IMR-90 (cell line): Measurements from ENCODE around the gene MYO1H. TPM values are rescaled to one million over a fixed set of nuclear protein-coding genes. Genes with fewer than 3 reads are reported as not detected.

Source experiments
- ATAC-seq: fragments of 200-7000 bp; cut with Tn5 transposase; 2 replicates; pipeline ENCODE4 v1.9.1; 2020; ENCODE audit warnings: low read depth, mild to moderate bottlenecking, moderate library complexity
- BruUV-seq: library from RNA; stranded (reverse); fragments of 400-500 nt; replicated peaks from 2 replicates; lab custom pipeline; 2021; lab: Mats Ljungman, UMichigan
- CTCF ChIA-PET: fragments of 300-600 bp; formaldehyde crosslinking; extraction: SDS; loops from one replicate; lab custom pipeline; 2021; ENCODE audit warnings: antibody characterized with exemption; lab: Yijun Ruan, JAX
- POLR2A ChIA-PET: fragments of 300-600 bp; sonication (Branson Sonifier 250); formaldehyde crosslinking; loops from one replicate; lab custom pipeline; 2022; ENCODE audit warnings: antibody characterized with exemption; ENCODE audit not compliant: unreplicated experiment; lab: Charles Lee
- DNase-seq: peaks from one replicate; pipeline ENCODE4 v3.0.0; 2013
- H2AFZ ChIP-seq: replicated peaks from 2 replicates; pipeline ENCODE3; 2013; ENCODE audit warnings: low read length, mild to moderate bottlenecking; ENCODE audit not compliant: poor library complexity
- H2AK5ac ChIP-seq: 2 replicates; pipeline ENCODE4 v1.6.1; 2013; ENCODE audit warnings: low read depth, low read length, inconsistent platforms
- H2AK9ac ChIP-seq: replicated peaks from 2 replicates; pipeline ENCODE3; 2013; ENCODE audit warnings: mild to moderate bottlenecking, low read depth, low read length, moderate library complexity; ENCODE audit not compliant: poor library complexity
- H2BK120ac ChIP-seq: 2 replicates; pipeline ENCODE4 v1.6.1; 2013; ENCODE audit warnings: low read depth, low read length, inconsistent platforms
- H2BK15ac ChIP-seq: 3 replicates; pipeline ENCODE4 v1.6.1; 2013; ENCODE audit warnings: low read depth, low read length, inconsistent platforms
- H2BK20ac ChIP-seq: 2 replicates; pipeline ENCODE4 v1.6.1; 2013; ENCODE audit warnings: low read depth, mild to moderate bottlenecking, inconsistent platforms, low read length, moderate library complexity
- H2BK5ac ChIP-seq: 2 replicates; pipeline ENCODE4 v1.6.1; 2013; ENCODE audit warnings: mild to moderate bottlenecking, low read depth, low read length, inconsistent platforms; ENCODE audit not compliant: poor library complexity, severe bottlenecking
- H3K14ac ChIP-seq: replicated peaks from 2 replicates; pipeline ENCODE4 v1.6.1; 2013; ENCODE audit warnings: low read depth, low read length, inconsistent platforms
- H3K18ac ChIP-seq: 2 replicates; pipeline ENCODE4 v1.6.1; 2013; ENCODE audit warnings: low read depth, low read length, control low read depth
- H3K23ac ChIP-seq: 2 replicates; pipeline ENCODE4 v1.6.1; 2013; ENCODE audit warnings: low read depth, low read length, inconsistent platforms
- H3K27ac ChIP-seq: 2 replicates; pipeline ENCODE4 v1.5.1; 2013; ENCODE audit warnings: mild to moderate bottlenecking, control low read depth, low read length; ENCODE audit not compliant: insufficient read depth
- H3K27me3 ChIP-seq: 2 replicates; pipeline ENCODE4 v1.6.1; 2013; ENCODE audit warnings: low read length; ENCODE audit not compliant: control insufficient read depth, insufficient read depth
- H3K36me3 ChIP-seq: 2 replicates; pipeline ENCODE4 v1.6.1; 2013; ENCODE audit warnings: low read length, mixed read lengths; ENCODE audit not compliant: control insufficient read depth, insufficient read depth
- H3K4ac ChIP-seq: 2 replicates; pipeline ENCODE4 v1.6.1; 2013; ENCODE audit warnings: low read depth, low read length, inconsistent platforms
- H3K4me1 ChIP-seq: 2 replicates; pipeline ENCODE4 v1.6.1; 2013; ENCODE audit warnings: low read length, mixed read lengths; ENCODE audit not compliant: control insufficient read depth, insufficient read depth
- H3K4me2 ChIP-seq: 2 replicates; pipeline ENCODE4 v1.6.1; 2013; ENCODE audit warnings: low read depth, mild to moderate bottlenecking, control low read depth, low read length, moderate library complexity
- H3K4me3 ChIP-seq: 2 replicates; pipeline ENCODE4 v1.5.1; 2013; ENCODE audit warnings: low read depth, mild to moderate bottlenecking, control low read depth, low read length, moderate library complexity; ENCODE audit not compliant: insufficient read depth
- H3K56ac ChIP-seq: 2 replicates; pipeline ENCODE4 v1.6.1; 2013; ENCODE audit warnings: low read length, inconsistent platforms; ENCODE audit not compliant: insufficient read depth; ENCODE audit errors: extremely low read depth
- H3K79me1 ChIP-seq, 2 experiments: 2 replicates each; pipeline ENCODE4 v1.6.1; 2013; ENCODE audit warnings: low read length in 2 of 2, inconsistent platforms in 1 of 2, low read depth in 1 of 2
- H3K9ac ChIP-seq: 2 replicates; pipeline ENCODE4 v1.6.1; 2013; ENCODE audit warnings: low read depth, low read length, control low read depth
- H3K9me1 ChIP-seq: 2 replicates; pipeline ENCODE4 v1.6.1; 2013; ENCODE audit warnings: low read length, inconsistent platforms; ENCODE audit not compliant: insufficient read depth
- H3K9me3 ChIP-seq: 2 replicates; pipeline ENCODE4 v1.6.1; 2013; ENCODE audit warnings: low read length; ENCODE audit not compliant: control insufficient read depth, insufficient read depth
- H4K20me1 ChIP-seq: 2 replicates; pipeline ENCODE4 v1.6.1; 2013; ENCODE audit warnings: low read length, inconsistent platforms; ENCODE audit not compliant: insufficient read depth
- H4K5ac ChIP-seq: 2 replicates; pipeline ENCODE4 v1.6.1; 2013; ENCODE audit warnings: mild to moderate bottlenecking, low read depth, low read length, control low read depth
- H4K8ac ChIP-seq, 2 experiments: 2 replicates each; pipeline ENCODE4 v1.6.1; 2013; ENCODE audit warnings: low read depth in 2 of 2, low read length in 2 of 2, control low read depth in 1 of 2, inconsistent platforms in 1 of 2
- H4K91ac ChIP-seq: 2 replicates; pipeline ENCODE4 v1.6.1; 2013; ENCODE audit warnings: low read depth, low read length, inconsistent platforms; ENCODE audit not compliant: insufficient read depth
- BHLHE40 ChIP-seq: fragments of 150-350 bp; IDR thresholded peaks from 2 replicates; pipeline ENCODE4 v1.6.1; 2016; ENCODE audit warnings: mild to moderate bottlenecking, low read depth, low read length
- CEBPB ChIP-seq: IDR thresholded peaks from 2 replicates; pipeline ENCODE4 v1.6.1; 2012; ENCODE audit warnings: low read depth, low read length, improper control_type of control experiment
- CHD1 ChIP-seq: IDR thresholded peaks from 2 replicates; pipeline ENCODE4 v1.6.1; 2012; ENCODE audit warnings: low read depth, low read length, improper control_type of control experiment
- ELK1 ChIP-seq: fragments of 150-350 bp; IDR thresholded peaks from 2 replicates; pipeline ENCODE4 v1.6.1; 2016; ENCODE audit warnings: low read depth, mild to moderate bottlenecking, low read length, moderate library complexity, borderline replicate concordance
- FOS ChIP-seq: fragments of 150-350 bp; IDR thresholded peaks from 2 replicates; pipeline ENCODE4 v1.6.1; 2016; ENCODE audit warnings: low read depth, low read length
- MAFK ChIP-seq: IDR thresholded peaks from 2 replicates; pipeline ENCODE4 v1.6.1; 2012; ENCODE audit warnings: low read depth, low read length, improper control_type of control experiment
- MAZ ChIP-seq: IDR thresholded peaks from 2 replicates; pipeline ENCODE4 v1.6.1; 2012; ENCODE audit warnings: low read depth, mild to moderate bottlenecking, low read length, improper control_type of control experiment, moderate library complexity, borderline replicate concordance
- MXI1 ChIP-seq: IDR thresholded peaks from 2 replicates; pipeline ENCODE4 v1.6.1; 2012; ENCODE audit warnings: low read depth, mild to moderate bottlenecking, low read length, moderate library complexity, borderline replicate concordance
- NFE2L2 ChIP-seq: fragments of 150-350 bp; IDR thresholded peaks from 2 replicates; pipeline ENCODE4 v1.6.1; 2016; ENCODE audit warnings: low read depth, mild to moderate bottlenecking, low read length
- POLR2A ChIP-seq: IDR thresholded peaks from 2 replicates; pipeline ENCODE4 v1.6.1; 2012; ENCODE audit warnings: mild to moderate bottlenecking, low read depth, low read length
- RAD21 ChIP-seq: IDR thresholded peaks from 2 replicates; pipeline ENCODE4 v1.6.1; 2012; ENCODE audit warnings: low read length, improper control_type of control experiment
- RFX5 ChIP-seq: IDR thresholded peaks from 2 replicates; pipeline ENCODE4 v1.8.0; 2012; ENCODE audit warnings: low read depth, mild to moderate bottlenecking, low read length, moderate library complexity
- WGBS, 2 experiments: methylation state at CpG; one replicate each; pipeline versions ENCODE4 v1.1.5 to v1.1.7; 2013; ENCODE audit warnings: missing lambda C conversion rate in 2 of 2; ENCODE audit not compliant: insufficient read length in 1 of 2; ENCODE audit errors: extremely low coverage in 2 of 2; 5-methylcytosine and 5-hydroxymethylcytosine counted together
- dilution Hi-C: fragments of 300-500 bp; cut with HindIII; formaldehyde crosslinking; loops from one replicate; pipeline ENCODE4 v1.14.3; 2018; ENCODE audit warnings: low sequenced_read_pairs; ENCODE audit not compliant: unreplicated experiment
- in situ Hi-C: fragments of 300-500 bp; cut with MboI; formaldehyde crosslinking; loops from 3 replicates; pipeline ENCODE4 v1.14.3; 2019; ENCODE audit warnings: low sequenced_read_pairs, inconsistent platforms, mixed read lengths
- intact Hi-C: fragments of 100-400 bp; cut with micrococcal nuclease; formaldehyde crosslinking; loops from 2 replicates; pipeline ENCODE4 v1.10.0; 2022
- polyA plus RNA-seq, 3 experiments: library from polyadenylated mRNA; depleted of rRNA; stranded (reverse); fragments of >200 nt; gene quantifications; 2 replicates each; pipeline ENCODE4 v1.2.3, GENCODE V29; 2012; ENCODE audit warnings: low replicate concordance in 1 of 3
- total RNA-seq: library from RNA; depleted of rRNA; stranded (reverse); fragments of >200 nt; gene quantifications from 2 replicates; pipeline ENCODE4 v1.2.3, GENCODE V29; 2012

Gene MYO1H
- total and polyA plus RNA-seq, 2 of the 4 experiments (the other 2 are of a cell fraction) = not detected

GRCh38 chr12:109481863-109482262, 134.2 kb downstream of the MYO1H start:
- no peak overlapping the region for H3K9ac ChIP-seq
- no peak overlapping the region for H2AFZ ChIP-seq
- no peak overlapping the region for H4K8ac ChIP-seq
- no peak overlapping the region for H3K23ac ChIP-seq
- POLR2A ChIA-PET = no interaction called here
- ATAC-seq (no peak), DNase-seq (no peak)
- H2AK5ac ChIP-seq = no peak overlapping the region
- no peak overlapping the region for H3K4me2 ChIP-seq
- no peak overlapping the region for H3K27ac ChIP-seq
- peaks cover 11 to 30% of the 10 kb centered on the region in 2 experiments for H3K79me1 ChIP-seq
- H3K36me3 ChIP-seq = peaks cover 25% of the 10 kb centered on the region
- H4K91ac ChIP-seq = no peak overlapping the region
- no peak overlapping the region for H3K18ac ChIP-seq
- dilution Hi-C loops (no loop called here), intact Hi-C loops (loop anchor here (5.0 kb wide), 1 partner anchor 165 kb away; no protein-coding TSS in a partner anchor), in situ Hi-C loops (no loop called here)
- no peak overlapping the region for H2BK120ac ChIP-seq
- BruUV-seq = no TSS peak
- H3K14ac ChIP-seq = no peak overlapping the region
- peaks cover 3% of the 10 kb centered on the region; the same call in 1 of the 2 replicates for H3K9me1 ChIP-seq
- H3K56ac ChIP-seq = no peak overlapping the region
- H3K9me3 ChIP-seq = no peaks in the 10 kb centered on the region
- no peaks in the 10 kb centered on the region; the same call in 1 of the 2 replicates for H3K4me1 ChIP-seq
- no peak overlapping the region for H3K4ac ChIP-seq
- no peak overlapping the region for H2BK5ac ChIP-seq
- no peak overlapping the region for H4K5ac ChIP-seq
- no CpG with 5 or more reads among the region's 1 CpG for WGBS, 2 experiments
- no peak overlapping the region for H2BK20ac ChIP-seq
- no peak overlapping the region for H2AK9ac ChIP-seq
- H2BK15ac ChIP-seq = no peak overlapping the region
- H3K4me3 ChIP-seq = no peak overlapping the region
- H4K20me1 ChIP-seq = 0 out of 2 replicates have a peak, but pooled peaks cover 3% of the 10 kb centered on the region
- H3K27me3 ChIP-seq = no peaks in the 10 kb centered on the region
- no peak for TF ChIP-seq POLR2A
- no peak for TF ChIP-seq NFE2L2
- no peak for TF ChIP-seq FOS
- no peak for TF ChIP-seq RFX5
- TF ChIP-seq MXI1 = no peak
- no peak for TF ChIP-seq CEBPB
- no peak for TF ChIP-seq RAD21
- no peak for TF ChIP-seq CHD1
- no peak for TF ChIP-seq MAFK
- no peak for TF ChIP-seq ELK1
- TF ChIP-seq MAZ = no peak
- no peak for TF ChIP-seq BHLHE40
- CTCF ChIA-PET = no interaction called here
